Smooth muscle cell (in vitro differentiated cells): ENCODE results near the gene MRPS31. TPM values are rescaled to one million over a fixed set of nuclear protein-coding genes. Genes with fewer than 3 reads are reported as not detected.

Experiments
- DNase-seq: peaks from one replicate; lab custom pipeline; 2025; ENCODE audit not compliant: unreplicated experiment; lab: John Stamatoyannopoulos, UW
- H2AFZ ChIP-seq: fragments of 200-600 bp; sonication (generic); 2 replicates; pipeline ENCODE4 v1.6.0; 2016; ENCODE audit warnings: antibody characterized with exemption, low read depth, mild to moderate bottlenecking
- H3F3A ChIP-seq: fragments of 200-600 bp; sonication (generic); 2 replicates; pipeline ENCODE4 v1.6.0; 2017; ENCODE audit warnings: antibody characterized with exemption, low read depth
- H3K27ac ChIP-seq: fragments of 200-600 bp; sonication (generic); 2 replicates; pipeline ENCODE4 v1.5.1; 2016; ENCODE audit warnings: low read depth, mild to moderate bottlenecking
- H3K27me3 ChIP-seq: fragments of 200-600 bp; sonication (generic); 2 replicates; pipeline ENCODE4 v1.6.1; 2016; ENCODE audit warnings: low read depth, mild to moderate bottlenecking
- H3K36me3 ChIP-seq: fragments of 200-600 bp; sonication (generic); 2 replicates; pipeline ENCODE4 v1.5.1; 2016; ENCODE audit warnings: low read depth
- H3K4me1 ChIP-seq: fragments of 200-600 bp; sonication (generic); 2 replicates; pipeline ENCODE4 v1.5.1; 2016; ENCODE audit warnings: low read depth
- H3K4me2 ChIP-seq: fragments of 200-600 bp; sonication (generic); 2 replicates; pipeline ENCODE4 v1.6.0; 2016; ENCODE audit warnings: mild to moderate bottlenecking
- H3K4me3 ChIP-seq: fragments of 200-600 bp; sonication (generic); 2 replicates; pipeline ENCODE4 v1.5.1; 2016; ENCODE audit warnings: mild to moderate bottlenecking
- H3K79me2 ChIP-seq: fragments of 200-600 bp; sonication (generic); 2 replicates; pipeline ENCODE4 v1.6.0; 2016; ENCODE audit warnings: low read depth, mild to moderate bottlenecking
- H3K9ac ChIP-seq: fragments of 200-600 bp; sonication (generic); 2 replicates; pipeline ENCODE4 v1.6.0; 2016; ENCODE audit warnings: low read depth
- H3K9me3 ChIP-seq: fragments of 200-600 bp; sonication (generic); replicated peaks from 2 replicates; pipeline ENCODE4 v1.5.1; 2016; ENCODE audit warnings: low read depth
- H4K20me1 ChIP-seq: fragments of 200-600 bp; sonication (generic); 2 replicates; pipeline ENCODE4 v1.6.0; 2016; ENCODE audit warnings: low read depth
- WGBS: methylation state at CpG from one replicate; pipeline ENCODE4 v1.1.7; 2016; ENCODE audit warnings: low lambda C conversion rate; 5-methylcytosine and 5-hydroxymethylcytosine counted together
- polyA plus RNA-seq: library from polyadenylated mRNA; unstranded; fragments of >200 nt; fragmentation: Nextera tagmentation; extraction: Ambion mirVana; gene quantifications from 2 replicates; pipeline ENCODE4 v1.2.1, GENCODE V29; 2016
- total RNA-seq: library from RNA; depleted of rRNA; stranded (reverse); fragments of >200 nt; gene quantifications from 2 replicates; pipeline ENCODE4 v1.2.3, GENCODE V29; 2014
- TF ChIP-seq, protein P1 (sequence below): fragments of 200-600 bp; sonication (generic); IDR thresholded peaks from 2 replicates; pipeline ENCODE4 v1.5.1; 2017; ENCODE audit warnings: borderline replicate concordance, mild to moderate bottlenecking, antibody characterized with exemption; ENCODE audit not compliant: insufficient read depth, poor library complexity, severe bottlenecking

Gene MRPS31
- total and polyA plus RNA-seq, 2 experiments from 2014 or later, result 23.9 to 34.9 TPM

DNA sequence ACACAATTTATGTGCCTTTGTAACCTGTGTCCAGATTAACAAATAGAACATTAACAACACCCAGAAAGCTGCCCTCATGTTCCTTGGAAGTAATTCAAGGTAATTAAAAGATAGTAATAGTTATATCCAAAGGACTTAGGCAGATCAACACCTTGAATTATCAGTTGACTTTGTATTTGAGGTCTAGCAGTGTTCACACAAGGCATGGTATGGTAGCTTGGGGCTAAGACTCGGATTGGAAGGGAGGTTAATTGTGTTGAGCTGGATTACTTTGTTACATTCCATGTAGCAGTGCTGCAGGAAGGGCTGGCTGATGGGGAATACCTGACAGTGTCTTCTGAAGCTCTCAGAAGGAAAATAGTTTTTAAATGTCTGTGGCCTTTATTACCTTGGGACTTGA is 35.3 kb upstream of the MRPS31 start:
- Histone ChIP-seq H3F3A (no peaks in the 10 kb centered on the region), H3K9me3 (no peaks in the 10 kb centered on the region), H3K4me3 (no peak overlapping the region), H4K20me1 (no peaks in the 10 kb centered on the region), H3K9ac (no peak overlapping the region), H3K4me2 (no peak overlapping the region), H3K36me3 (no peaks in the 10 kb centered on the region), H3K27ac (no peak overlapping the region), H2AFZ (no peak overlapping the region), H3K79me2 (no peaks in the 10 kb centered on the region), H3K4me1 (no peaks in the 10 kb centered on the region), H3K27me3 (no peaks in the 10 kb centered on the region)
- no peak for DNase-seq
- WGBS, result 89% methylated on average over 1 of the region's 1 CpG
- TF ChIP-seq, protein P1, sequence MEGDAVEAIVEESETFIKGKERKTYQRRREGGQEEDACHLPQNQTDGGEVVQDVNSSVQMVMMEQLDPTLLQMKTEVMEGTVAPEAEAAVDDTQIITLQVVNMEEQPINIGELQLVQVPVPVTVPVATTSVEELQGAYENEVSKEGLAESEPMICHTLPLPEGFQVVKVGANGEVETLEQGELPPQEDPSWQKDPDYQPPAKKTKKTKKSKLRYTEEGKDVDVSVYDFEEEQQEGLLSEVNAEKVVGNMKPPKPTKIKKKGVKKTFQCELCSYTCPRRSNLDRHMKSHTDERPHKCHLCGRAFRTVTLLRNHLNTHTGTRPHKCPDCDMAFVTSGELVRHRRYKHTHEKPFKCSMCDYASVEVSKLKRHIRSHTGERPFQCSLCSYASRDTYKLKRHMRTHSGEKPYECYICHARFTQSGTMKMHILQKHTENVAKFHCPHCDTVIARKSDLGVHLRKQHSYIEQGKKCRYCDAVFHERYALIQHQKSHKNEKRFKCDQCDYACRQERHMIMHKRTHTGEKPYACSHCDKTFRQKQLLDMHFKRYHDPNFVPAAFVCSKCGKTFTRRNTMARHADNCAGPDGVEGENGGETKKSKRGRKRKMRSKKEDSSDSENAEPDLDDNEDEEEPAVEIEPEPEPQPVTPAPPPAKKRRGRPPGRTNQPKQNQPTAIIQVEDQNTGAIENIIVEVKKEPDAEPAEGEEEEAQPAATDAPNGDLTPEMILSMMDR, result no peak

DNA sequence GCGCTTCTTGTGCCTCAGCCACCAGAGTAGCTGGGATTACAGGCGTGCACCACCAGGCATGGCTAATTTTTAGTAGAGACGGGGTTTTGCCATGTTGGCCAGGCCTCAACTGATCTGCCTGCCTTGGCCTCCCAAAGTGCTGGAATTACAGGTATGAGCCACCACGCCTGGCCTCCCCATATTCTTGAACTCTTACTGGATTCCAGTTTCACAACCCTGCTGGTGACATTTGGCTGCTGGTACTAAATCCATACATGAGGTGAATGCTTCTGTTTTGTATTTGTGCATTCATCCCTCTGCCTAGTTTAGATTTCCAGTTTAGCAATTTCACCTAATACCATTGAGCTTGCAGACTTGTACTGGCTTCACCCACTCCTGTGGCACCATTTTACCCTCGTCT is 32.3 kb upstream of the MRPS31 start:
- H3K4me2 ChIP-seq, result no peak overlapping the region
- no peak overlapping the region for H3K4me3 ChIP-seq
- DNase-seq, result no peak
- no peaks in the 10 kb centered on the region for H3K79me2 ChIP-seq
- no peaks in the 10 kb centered on the region for H3K36me3 ChIP-seq
- no peaks in the 10 kb centered on the region for H3F3A ChIP-seq
- TF ChIP-seq, protein P1, result no peak
- no peak overlapping the region for H3K9ac ChIP-seq
- 94% methylated on average over 5 of the region's 5 CpGs for WGBS
- H4K20me1 ChIP-seq, result no peaks in the 10 kb centered on the region
- H3K27ac ChIP-seq, result no peak overlapping the region
- H2AFZ ChIP-seq, result no peak overlapping the region
- H3K9me3 ChIP-seq, result no peaks in the 10 kb centered on the region
- H3K27me3 ChIP-seq, result no peaks in the 10 kb centered on the region
- no peaks in the 10 kb centered on the region for H3K4me1 ChIP-seq

DNA sequence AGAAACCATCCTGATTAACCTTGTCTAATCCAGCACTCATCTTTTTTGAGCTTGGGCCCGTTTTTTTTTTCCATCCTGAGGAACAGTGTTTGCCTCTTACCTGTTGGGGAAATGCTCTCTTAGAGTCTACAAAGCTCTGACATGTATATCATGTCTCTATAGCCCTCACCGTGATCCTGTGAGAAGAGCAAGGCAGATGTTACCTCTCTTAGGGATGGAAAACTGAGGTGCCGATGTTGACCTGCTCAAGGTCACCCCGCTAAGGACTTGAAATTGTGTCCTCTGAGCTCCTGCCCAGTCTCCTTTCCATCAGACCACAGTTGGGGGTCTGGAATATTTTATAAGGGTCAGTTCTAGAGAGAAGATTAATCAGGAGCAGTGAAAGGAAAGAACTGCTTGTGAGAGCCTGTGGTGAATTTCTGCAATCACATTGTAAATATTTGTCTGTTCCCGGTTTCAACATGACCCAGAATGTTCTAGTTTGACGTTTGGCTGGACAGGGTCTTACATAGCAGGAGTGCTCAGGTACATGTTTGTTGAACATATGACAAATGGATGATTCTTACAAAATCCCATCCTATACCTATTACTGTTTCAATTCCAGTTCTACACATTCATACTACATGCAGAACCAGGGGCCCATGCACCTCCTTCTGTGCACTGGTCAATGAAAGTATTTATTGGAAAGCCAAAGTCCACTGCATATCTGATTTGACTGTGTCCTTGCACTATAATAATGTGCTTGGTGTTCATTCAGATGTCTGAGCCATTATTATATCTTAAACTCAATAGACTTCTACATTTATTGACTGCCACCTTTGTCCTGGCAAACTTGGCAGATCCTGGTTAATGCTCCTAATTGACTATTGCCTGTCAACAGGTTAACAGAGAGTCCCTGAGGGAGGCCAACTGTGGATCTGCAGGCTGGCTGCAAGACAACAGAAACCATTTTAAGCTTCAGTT is 30.5 kb upstream of the MRPS31 start:
- Histone ChIP-seq H3K9ac (no peak overlapping the region), H3K36me3 (no peaks in the 10 kb centered on the region), H3K9me3 (no peaks in the 10 kb centered on the region), H3K79me2 (no peaks in the 10 kb centered on the region), H3K4me2 (no peak overlapping the region), H4K20me1 (no peaks in the 10 kb centered on the region), H3K27ac (no peak overlapping the region), H2AFZ (no peak overlapping the region), H3K4me1 (no peaks in the 10 kb centered on the region), H3F3A (no peaks in the 10 kb centered on the region), H3K4me3 (no peak overlapping the region), H3K27me3 (no peaks in the 10 kb centered on the region)
- WGBS, result 98% methylated on average over 6 of the region's 6 CpGs
- TF ChIP-seq, protein P1, result no peak
- no peak for DNase-seq

DNA sequence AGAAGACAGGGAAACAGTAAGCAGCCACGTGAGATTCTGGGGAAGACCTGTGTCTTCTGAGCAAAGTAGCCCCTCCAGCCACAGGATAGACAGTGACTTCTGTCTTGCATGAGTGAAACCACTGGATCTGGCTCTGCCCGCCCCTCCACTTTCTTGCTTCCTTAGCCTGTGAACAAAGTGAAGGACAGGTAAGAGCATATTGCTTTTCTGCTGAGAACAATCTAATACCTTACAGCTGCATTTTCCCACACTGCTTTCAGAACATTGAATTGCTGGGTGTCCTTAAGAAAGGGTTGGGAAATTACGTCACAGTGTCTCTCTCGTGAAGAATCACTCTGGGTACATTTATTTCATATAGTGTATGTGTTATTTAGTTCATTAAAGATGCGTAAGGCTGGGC is 29.6 kb upstream of the MRPS31 start:
- no peak overlapping the region for H3K9ac ChIP-seq
- no peaks in the 10 kb centered on the region for H3K9me3 ChIP-seq
- WGBS, result 92% methylated on average over 5 of the region's 5 CpGs
- TF ChIP-seq, protein P1, result no peak
- H3K4me2 ChIP-seq, result no peak overlapping the region
- no peak overlapping the region for H3K27ac ChIP-seq
- H3K79me2 ChIP-seq, result no peaks in the 10 kb centered on the region
- no peak overlapping the region for H2AFZ ChIP-seq
- no peak overlapping the region for H3K4me3 ChIP-seq
- DNase-seq, result no peak
- H3K27me3 ChIP-seq, result no peaks in the 10 kb centered on the region
- H4K20me1 ChIP-seq, result no peaks in the 10 kb centered on the region
- no peaks in the 10 kb centered on the region for H3F3A ChIP-seq
- no peaks in the 10 kb centered on the region for H3K36me3 ChIP-seq
- no peaks in the 10 kb centered on the region for H3K4me1 ChIP-seq
